Endothelial cell of umbilical vein (primary cell): ENCODE measurements around the gene NCR2. TPM values are rescaled to one million over a fixed set of nuclear protein-coding genes. Genes with fewer than 3 reads are reported as not detected.
A peak's percentile ranks its signal among the peaks of the same experiment; 100 is the strongest.

Source experiments
- BruUV-seq: library from RNA; stranded (reverse); fragments of 400-500 nt; replicated peaks from 2 replicates; lab custom pipeline; 2021; lab: Mats Ljungman, UMichigan
- CTCF ChIA-PET: fragments of 300-600, 350-600 bp; sonication (Branson Sonifier 250); formaldehyde crosslinking; loops from one replicate; lab custom pipeline; 2021; ENCODE audit warnings: antibody characterized with exemption, inconsistent platforms; lab: Charles Lee
- POLR2A ChIA-PET: fragments of 300-600, 350-600 bp; sonication (Branson Sonifier 250); formaldehyde crosslinking; loops from one replicate; lab custom pipeline; 2021; ENCODE audit warnings: antibody characterized with exemption, inconsistent platforms; lab: Charles Lee
- DNase-seq: peaks from one replicate; pipeline ENCODE4 v3.0.0-alpha.2; 2011; ENCODE audit warnings: low read depth, low spot score
- FAIRE-seq: peaks from 2 replicates; lab custom pipeline; 2011; peaks lifted over from hg19 to GRCh38; lab: Jason Lieb, UNC
- H2AFZ ChIP-seq: 2 replicates; pipeline ENCODE4 v1.6.0; 2012; ENCODE audit warnings: low read depth, low read length, control low read depth, inconsistent platforms
- H3K27ac ChIP-seq: 2 replicates; pipeline ENCODE4 v1.5.1; 2011; ENCODE audit warnings: low read depth, mild to moderate bottlenecking, control low read depth, low read length, moderate library complexity; ENCODE audit not compliant: insufficient read depth
- H3K27me3 ChIP-seq, 2 experiments: 2 replicates each; pipeline versions ENCODE4 v1.6.0 to v1.6.1; 2011; ENCODE audit warnings: low read length in 2 of 2, mixed read lengths in 1 of 2; ENCODE audit not compliant: control insufficient read depth in 2 of 2, insufficient read depth in 2 of 2
- H3K36me3 ChIP-seq, 2 experiments: 2 replicates in 1 of 2; 3 replicates in 1 of 2; pipeline ENCODE4 v1.5.1; 2011; ENCODE audit warnings: low read length in 2 of 2, mild to moderate bottlenecking in 1 of 2, moderate library complexity in 1 of 2; ENCODE audit not compliant: control insufficient read depth in 2 of 2, insufficient read depth in 2 of 2; ENCODE audit errors: extremely low read depth in 1 of 2
- H3K4me1 ChIP-seq: 3 replicates; pipeline ENCODE4 v1.5.1; 2011; ENCODE audit warnings: mild to moderate bottlenecking, low read length; ENCODE audit not compliant: control insufficient read depth, insufficient read depth; ENCODE audit errors: extremely low read depth
- H3K4me2 ChIP-seq: 2 replicates; pipeline ENCODE4 v1.6.1; 2011; ENCODE audit warnings: low read length, control low read depth, mixed read lengths; ENCODE audit not compliant: insufficient read depth
- H3K4me3 ChIP-seq, 3 experiments: fragments of 200-600 bp in 1 of 3; sonication (generic), shearing (Covaris generic) in 1 of 3; replicated peaks in 1 of 3; 2 replicates each; pipeline ENCODE4 v1.5.1; 2011 to 2016; ENCODE audit warnings: control low read depth in 3 of 3, low read length in 3 of 3, mild to moderate bottlenecking in 2 of 3, inconsistent platforms in 1 of 3, low read depth in 1 of 3, moderate library complexity in 1 of 3; ENCODE audit not compliant: insufficient read depth in 1 of 3
- H3K79me2 ChIP-seq: 2 replicates; pipeline ENCODE4 v1.6.0; 2012; ENCODE audit warnings: low read length, inconsistent platforms; ENCODE audit not compliant: control insufficient read depth, insufficient read depth
- H3K9ac ChIP-seq: replicated peaks from 2 replicates; pipeline ENCODE3; 2011; ENCODE audit warnings: low read length, control low read depth; ENCODE audit not compliant: insufficient read depth; ENCODE audit errors: extremely low read depth
- H3K9me1 ChIP-seq: replicated peaks from 3 replicates; pipeline ENCODE4 v1.6.0; 2011; ENCODE audit warnings: mild to moderate bottlenecking, low read length; ENCODE audit not compliant: control insufficient read depth, insufficient read depth; ENCODE audit errors: extremely low read depth
- H3K9me3 ChIP-seq: replicated peaks from 2 replicates; pipeline ENCODE4 v1.5.1; 2012; ENCODE audit warnings: low read length, inconsistent platforms; ENCODE audit not compliant: control insufficient read depth, insufficient read depth
- H4K20me1 ChIP-seq: replicated peaks from 2 replicates; pipeline ENCODE3; 2011; ENCODE audit warnings: mild to moderate bottlenecking, low read length; ENCODE audit not compliant: control insufficient read depth, insufficient read depth; ENCODE audit errors: extremely low read depth
- CTCF ChIP-seq, 2 donors: IDR thresholded peaks; 1 replicate in 1 of 2; 2 replicates in 1 of 2; pipeline ENCODE4 v1.5.1; 2011; ENCODE audit warnings: low read length in 2 of 2, mild to moderate bottlenecking in 2 of 2, moderate library complexity in 2 of 2, control low read depth in 1 of 2, inconsistent platforms in 1 of 2, low read depth in 1 of 2; ENCODE audit not compliant: insufficient read depth in 1 of 2; ENCODE audit errors: extremely low read depth in 1 of 2
- EZH2 ChIP-seq: IDR thresholded peaks from 2 replicates; pipeline ENCODE4 v1.6.1; 2012; ENCODE audit warnings: borderline replicate concordance, low read depth, mild to moderate bottlenecking, moderate library complexity, low read length, inconsistent platforms; ENCODE audit not compliant: severe bottlenecking
- FOS ChIP-seq: IDR thresholded peaks from 2 replicates; pipeline ENCODE4 v1.6.1; 2011; ENCODE audit warnings: mild to moderate bottlenecking, low read length, moderate library complexity, borderline replicate concordance; ENCODE audit not compliant: insufficient read depth
- GATA2 ChIP-seq: IDR thresholded peaks from 2 replicates; pipeline ENCODE4 v1.7.0; 2011; ENCODE audit warnings: low read depth, mild to moderate bottlenecking, moderate library complexity, mixed read lengths, low read length; ENCODE audit not compliant: insufficient read length, insufficient read depth
- JUN ChIP-seq: IDR thresholded peaks from 2 replicates; pipeline ENCODE4 v1.6.1; 2011; ENCODE audit warnings: borderline replicate concordance, low read depth; ENCODE audit not compliant: insufficient read length, insufficient read depth
- MAX ChIP-seq: IDR thresholded peaks from 2 replicates; pipeline ENCODE4 v1.6.1; 2011; ENCODE audit not compliant: insufficient read depth, insufficient read length
- MYC ChIP-seq: IDR thresholded peaks from one replicate; pipeline ENCODE4 v1.6.1; 2011; ENCODE audit warnings: mild to moderate bottlenecking, low read depth, low read length
- POLR2A ChIP-seq: IDR thresholded peaks from 2 replicates; pipeline ENCODE4 v1.6.1; 2012; ENCODE audit warnings: low read depth, mild to moderate bottlenecking, control low read depth, low read length
- POLR2AphosphoS5 ChIP-seq: IDR thresholded peaks from 2 replicates; pipeline ENCODE4 v1.6.1; 2012; ENCODE audit warnings: low read depth, mild to moderate bottlenecking, control low read depth, low read length, moderate library complexity; ENCODE audit not compliant: insufficient read depth
- dilution Hi-C: fragments of 300-500 bp; cut with MboI; formaldehyde crosslinking; loops from one replicate; pipeline ENCODE4 v1.15.0; 2019; ENCODE audit warnings: low sequenced_read_pairs; ENCODE audit not compliant: extremely low pct_ligation_motif_present
- intact Hi-C: fragments of 100-400 bp; cut with micrococcal nuclease; formaldehyde crosslinking; loops from one replicate; pipeline ENCODE4 v1.10.0; 2022
- polyA plus RNA-seq, 4 experiments: library from polyadenylated mRNA; depleted of rRNA in 3 of 4; stranded (reverse) in 3 of 4; unstranded in 1 of 4; fragments of >200 nt; gene quantifications; 2 replicates each; pipeline versions ENCODE4 v1.2.1 to v1.2.3, GENCODE V29; 2011 to 2012; ENCODE audit warnings: missing spikeins in 1 of 4
- total RNA-seq: library from RNA; stranded (reverse); gene quantifications from 2 replicates; pipeline ENCODE4 v1.2.3, GENCODE V29; 2021

NCR2 gene
- total and polyA plus RNA-seq, 2 donors (not counting 3 experiments of a cell fraction or from before 2014, with no cell fraction given) = not detected

GRCh38 chr6:41321183-41321582, 14.2 kb upstream of the NCR2 start:
- intact Hi-C loops (no loop called here), dilution Hi-C loops (no loop called here)
- no peaks in the 10 kb centered on the region for H3K79me2 ChIP-seq
- peak overlapping the region; percentile 60 for H3K27ac ChIP-seq
- no peak overlapping the region for H2AFZ ChIP-seq
- TF ChIP-seq CTCF (IDR thresholded peaks at IDR 0.05; ENCODE audit: extremely low read depth in 1 of 2, insufficient read depth in 1 of 2, low read depth in 1 of 2, low read length in 2 of 2) = no peak
- TF ChIP-seq POLR2AphosphoS5 = no peak
- TF ChIP-seq POLR2A = no peak
- no peak for TF ChIP-seq EZH2
- no peak for TF ChIP-seq JUN
- TF ChIP-seq GATA2 = no peak
- no peak for TF ChIP-seq FOS
- TF ChIP-seq MYC = no peak
- no peak for TF ChIP-seq MAX
- H3K36me3 ChIP-seq = no peaks in the 10 kb centered on the region
- H3K4me3 ChIP-seq = no peak overlapping the region
- no peaks in the 10 kb centered on the region for H4K20me1 ChIP-seq
- no peaks in the 10 kb centered on the region for H3K9me3 ChIP-seq
- DNase-seq (no peak), FAIRE-seq (no peak)
- no peak overlapping the region for H3K9ac ChIP-seq
- BruUV-seq = no TSS peak
- no peaks in the 10 kb centered on the region for H3K9me1 ChIP-seq
- ChIA-PET CTCF (interaction anchor here (0.9 to 10.0 kb wide), 10 partner anchors 9 to 281 kb away, joined by 3 to 122 read pairs (median 4); no protein-coding TSS in a partner anchor), POLR2A (no interaction called here)
- H3K4me2 ChIP-seq = no peak overlapping the region
- peaks cover 22% of the 10 kb centered on the region for H3K4me1 ChIP-seq
- H3K27me3 ChIP-seq = peaks cover 22 to 52% of the 10 kb centered on the region in 2 experiments
